ENCODE data around the gene DHRS3.
"Not testable (repeated sequence)": the region's sequence is repeated elsewhere in the genome, so short reads cannot be mapped to it uniquely, and the experiment has no call there.

DHRS3 gene

DNA sequence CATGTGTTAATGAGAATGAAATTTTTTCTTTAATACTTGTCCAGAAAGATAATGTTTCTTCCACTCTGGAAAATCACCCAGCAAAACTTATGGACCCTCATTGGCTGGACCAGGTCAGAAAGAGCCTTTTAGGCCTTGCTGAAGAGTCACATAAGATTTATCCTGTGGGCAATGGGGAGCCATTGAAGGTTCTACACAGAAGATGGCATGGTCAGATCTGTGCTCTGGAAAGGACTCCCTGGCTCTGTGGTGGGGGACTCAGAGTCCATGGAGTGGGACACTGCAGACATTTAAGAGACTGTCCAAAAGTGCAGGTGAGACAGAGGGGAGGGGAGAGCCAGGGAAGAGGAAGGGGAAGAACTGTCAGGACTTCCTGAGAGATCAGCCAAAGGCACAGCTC lies 66.4 kb downstream of the DHRS3 start:
- no peak for DNase-seq

DNA sequence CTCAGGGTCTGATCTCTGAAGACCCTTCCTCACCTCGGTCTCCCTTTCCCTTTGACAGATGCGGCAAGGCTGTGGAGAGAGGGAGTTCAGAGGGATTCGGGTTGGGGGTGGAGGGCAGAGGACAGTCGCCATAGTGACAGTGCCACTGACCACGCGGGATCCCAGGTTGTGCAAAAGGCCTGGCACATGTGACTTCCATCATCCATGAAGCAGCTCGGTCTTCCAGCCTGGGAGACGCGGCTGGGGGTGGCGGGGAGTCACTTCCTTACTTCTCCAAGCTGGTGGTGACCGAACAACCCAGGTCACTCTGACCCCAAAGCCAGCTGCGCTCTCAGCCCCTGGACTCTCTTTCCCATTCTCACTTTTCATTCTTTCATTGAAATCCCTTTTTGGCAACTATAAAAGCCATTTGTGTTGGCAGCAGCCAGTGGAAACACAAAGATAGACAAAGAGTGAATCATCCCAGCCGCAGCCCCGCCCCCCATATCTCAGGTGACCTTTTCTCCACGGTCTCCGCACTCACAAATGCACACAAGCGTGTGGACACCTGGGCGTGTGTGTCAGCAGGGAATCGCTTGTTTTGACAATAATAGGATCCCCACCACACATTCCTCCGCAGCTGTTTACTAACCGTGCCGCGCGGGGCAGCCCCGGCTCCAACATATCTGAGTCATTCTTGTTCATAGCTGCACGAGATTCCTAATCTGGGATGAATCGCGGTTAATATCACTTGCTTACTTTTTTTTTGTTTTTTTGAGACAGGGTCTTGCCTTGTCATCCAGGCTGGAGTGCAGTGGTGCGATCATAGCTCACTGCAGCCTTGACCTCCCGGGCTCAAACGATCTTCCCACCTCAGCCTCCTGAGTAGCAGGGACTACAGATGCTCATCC lies 68.3 kb downstream of the DHRS3 start:
- no peak for DNase-seq

DNA sequence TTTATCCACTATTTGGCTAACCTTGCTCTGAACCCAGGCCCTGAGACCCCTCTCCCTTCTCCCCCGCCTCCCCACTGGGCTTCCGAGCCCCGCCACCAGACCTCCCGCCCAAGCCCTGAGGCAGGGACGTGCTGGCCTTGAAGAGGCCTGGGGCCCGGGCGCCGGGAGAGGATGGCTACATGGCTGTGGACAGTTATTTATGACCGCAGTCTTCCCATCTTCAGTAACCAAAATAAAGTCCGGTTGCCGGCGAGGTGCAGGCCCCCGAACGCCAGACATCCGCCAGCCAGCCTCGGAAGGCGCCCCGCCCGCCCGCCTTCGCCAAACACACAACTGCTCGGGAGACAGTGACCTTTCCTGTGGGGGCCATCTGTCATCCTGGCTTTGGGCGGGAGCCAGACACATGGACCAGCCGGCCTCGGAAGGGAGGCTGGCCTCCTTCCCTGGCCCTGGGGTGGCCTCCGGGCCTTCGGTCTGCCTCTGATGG lies 69.0 kb downstream of the DHRS3 start:
- no peak for DNase-seq

DNA sequence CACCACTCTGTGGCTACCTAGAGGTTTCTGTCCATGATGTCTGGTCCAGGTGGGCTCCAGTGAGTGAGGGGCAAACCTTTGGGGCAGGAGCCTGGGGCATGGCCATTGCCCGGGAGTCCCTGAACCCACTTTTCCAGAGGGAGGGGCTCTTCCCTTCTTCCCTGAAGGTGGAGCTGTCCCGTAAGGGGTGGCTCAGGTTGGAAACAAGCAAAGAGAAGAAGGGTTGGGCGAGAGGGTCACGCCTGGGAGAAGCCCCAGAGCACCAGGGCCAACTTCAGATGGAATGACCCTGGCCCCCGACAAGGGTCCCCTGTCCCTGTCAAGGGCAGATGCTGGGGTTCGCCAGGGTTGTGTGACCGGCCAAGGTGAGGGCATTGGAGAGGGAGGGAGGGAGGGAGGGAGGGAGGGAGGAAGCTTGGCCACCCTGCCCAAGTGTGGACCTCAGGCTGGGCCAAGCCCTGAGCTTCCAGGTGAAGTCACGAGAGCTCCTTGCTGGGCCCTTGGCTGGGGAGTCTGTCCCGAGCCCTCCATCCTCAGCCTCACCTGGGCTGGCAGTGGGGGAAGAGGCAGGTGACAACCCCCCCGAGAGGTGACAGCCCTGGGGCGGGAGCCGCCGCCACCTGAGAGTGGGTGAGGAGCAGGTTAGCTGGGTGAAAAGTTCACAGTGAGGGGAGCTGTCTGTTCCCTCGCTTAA lies 69.6 kb downstream of the DHRS3 start:
- no peak for DNase-seq

DNA sequence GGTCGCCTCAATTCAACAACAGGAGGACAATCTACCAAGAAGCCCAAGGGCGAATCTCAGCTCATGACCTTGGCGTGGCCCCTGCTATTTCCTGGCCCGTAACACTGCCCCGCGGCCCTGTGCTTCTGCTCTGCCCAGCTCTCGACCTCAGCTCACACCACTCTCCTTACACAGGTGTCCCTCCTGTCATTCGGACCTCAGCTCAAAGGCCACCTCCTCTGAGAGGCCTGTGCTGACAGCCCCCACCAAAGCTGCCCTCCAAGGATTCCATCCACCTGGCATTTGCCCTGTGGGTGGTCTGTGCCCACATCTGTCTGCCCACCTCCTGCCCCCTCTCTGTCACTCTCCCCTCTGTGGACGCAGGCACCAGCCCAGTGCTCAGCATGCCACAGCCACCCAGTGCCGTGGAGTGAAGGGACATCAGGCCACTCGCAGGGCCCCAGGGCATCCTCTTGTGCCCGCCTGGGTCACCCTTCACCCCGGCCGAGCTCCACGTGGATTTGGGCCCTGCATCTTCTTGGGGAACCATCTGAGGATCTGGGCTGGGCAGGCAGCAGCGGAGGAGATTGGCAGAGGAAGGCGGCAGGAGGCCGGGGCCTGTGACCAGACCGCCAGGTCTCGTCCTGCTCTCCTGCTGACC lies 70.3 kb downstream of the DHRS3 start:
- no peak for DNase-seq

DNA sequence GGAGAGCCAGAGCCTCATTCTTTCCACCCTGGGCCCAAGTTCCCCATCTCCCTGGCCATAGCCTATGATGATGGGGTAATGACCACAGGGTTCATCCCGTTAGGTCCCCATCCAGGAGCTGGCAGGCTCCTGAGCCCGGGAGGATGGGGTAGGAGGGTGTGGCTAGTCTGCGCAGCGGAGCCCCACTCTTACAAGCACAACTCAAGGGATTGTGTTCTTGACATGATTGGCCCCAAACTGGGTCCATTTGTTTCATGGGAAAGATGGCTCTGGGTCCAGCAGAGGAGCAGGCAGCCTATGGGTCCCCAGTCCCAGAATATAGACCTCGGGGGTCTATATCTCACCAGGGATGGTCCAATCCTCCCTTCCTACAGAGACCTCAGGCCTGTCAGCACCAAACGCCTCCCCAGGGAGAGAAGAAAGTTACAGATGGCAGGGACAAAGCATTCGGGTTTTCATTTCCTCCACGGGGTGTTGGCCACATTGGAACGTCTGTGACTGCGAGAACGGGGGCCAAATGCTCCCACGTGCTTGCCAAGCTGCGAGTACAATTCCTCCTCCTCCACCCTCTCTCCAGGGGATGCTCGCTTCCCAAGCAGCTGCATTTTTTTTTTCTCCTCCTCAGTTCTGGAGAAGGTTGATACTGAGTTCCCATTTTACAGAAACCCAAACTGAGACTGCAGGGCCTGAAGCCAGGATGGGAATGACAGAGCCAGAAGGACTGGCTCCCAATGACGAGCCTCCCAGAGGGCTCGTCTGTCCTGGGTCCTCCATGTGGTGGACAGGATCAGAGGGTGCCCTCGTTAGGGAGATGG lies 71.0 kb downstream of the DHRS3 start:
- no peak for DNase-seq

DNA sequence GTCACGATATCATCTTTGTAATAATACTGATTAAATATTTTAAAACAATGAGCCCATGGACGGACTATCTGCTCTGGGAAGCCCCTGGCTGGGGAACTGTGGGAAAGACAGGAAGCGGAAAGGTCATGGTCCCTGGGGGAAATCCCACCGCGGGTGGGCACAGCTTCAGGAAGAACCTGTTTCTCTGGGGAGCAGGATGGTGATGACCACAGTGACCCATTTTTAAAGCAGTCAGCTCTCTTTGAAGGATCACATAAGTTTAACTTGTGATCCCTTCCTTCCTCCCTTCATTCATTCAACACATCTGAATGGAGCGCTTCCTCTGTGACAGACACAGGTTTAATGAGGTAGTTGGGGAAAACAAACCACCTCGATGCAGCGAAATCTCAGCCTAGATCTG lies 73.0 kb downstream of the DHRS3 start:
- DNase-seq: no peak

DNA sequence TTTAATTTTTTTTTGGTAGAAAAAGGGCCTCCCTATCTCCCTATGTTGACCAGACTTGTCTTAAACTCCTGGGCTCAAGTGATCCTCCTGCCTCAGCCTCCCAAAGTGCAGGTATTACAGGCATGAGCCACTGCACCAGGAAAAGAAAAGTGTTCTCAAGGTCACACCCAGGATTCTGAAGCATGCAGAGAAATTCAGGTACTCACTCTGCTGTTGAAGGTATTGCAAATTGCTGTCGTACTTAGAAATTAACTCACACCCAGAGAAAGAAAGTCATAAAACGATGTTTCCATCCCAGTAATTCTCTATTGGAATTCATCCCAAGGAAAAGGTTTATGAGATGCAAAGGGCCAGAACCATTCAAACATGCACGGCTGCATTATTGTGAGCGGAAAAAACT lies 73.7 kb downstream of the DHRS3 start:
- no peak for DNase-seq

DNA sequence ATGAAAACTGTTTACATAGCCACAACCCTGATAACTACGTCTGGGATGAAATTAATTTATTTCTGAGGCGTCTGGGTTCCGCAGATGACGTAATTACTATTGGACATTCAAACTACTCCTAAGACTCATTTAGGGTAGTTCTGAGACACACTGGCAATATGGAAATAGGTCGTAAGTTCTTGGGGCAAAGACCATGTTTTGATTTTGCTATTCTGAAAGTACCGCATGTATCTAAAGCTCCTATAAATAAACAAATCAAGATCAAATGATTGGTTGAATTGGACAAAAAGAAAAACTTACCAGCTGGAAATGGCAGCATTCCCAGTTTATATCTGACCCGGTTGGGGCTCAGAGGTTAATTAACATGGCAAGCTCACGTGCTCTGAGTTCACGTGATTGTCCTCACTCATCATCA lies 74.3 kb downstream of the DHRS3 start:
- no peak for DNase-seq

DNA sequence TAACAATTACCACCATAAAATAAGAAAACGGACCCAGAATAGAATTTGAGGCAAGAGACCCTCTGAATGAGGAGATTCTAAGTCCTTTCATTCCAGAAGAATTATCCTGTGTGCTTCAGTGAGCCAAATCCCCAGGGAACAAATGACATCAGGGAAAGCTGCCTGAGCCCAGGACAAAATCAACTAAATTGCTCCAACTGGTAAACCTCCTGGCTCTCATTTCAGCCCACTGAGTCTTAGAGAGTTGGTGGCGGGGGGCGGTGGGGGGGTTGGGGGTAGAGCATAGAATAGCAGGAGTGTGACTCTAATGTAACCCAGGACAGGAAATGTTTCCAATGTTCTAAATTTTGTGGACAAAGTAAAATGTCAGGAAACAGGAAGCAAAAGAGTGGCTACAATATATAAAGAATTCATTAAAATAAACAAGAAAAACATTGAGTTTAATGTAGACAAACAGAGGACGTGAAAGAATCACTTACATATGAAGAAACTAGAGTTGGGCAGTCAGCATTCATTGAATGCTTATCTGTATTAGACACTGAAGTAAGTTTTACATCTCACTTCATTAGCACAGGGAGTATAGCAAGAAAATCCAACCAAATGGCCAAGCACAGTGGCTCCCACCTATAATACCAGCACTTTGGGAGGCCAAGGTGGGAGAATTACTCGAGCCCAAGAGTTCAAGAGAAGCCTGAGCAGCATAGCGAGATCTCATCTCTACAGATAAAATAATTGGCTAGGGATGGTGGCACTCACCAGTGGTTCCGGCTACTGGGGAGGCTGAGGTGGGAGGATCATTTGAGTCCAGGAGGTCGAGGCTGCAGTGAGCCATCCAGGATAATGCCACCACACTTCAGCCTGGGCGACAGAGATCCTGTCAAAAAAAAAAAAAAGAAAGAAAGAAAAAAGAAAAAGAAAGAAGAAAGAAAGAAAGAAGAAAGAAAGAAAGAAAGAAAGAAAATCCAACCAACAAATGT lies 75.1 kb downstream of the DHRS3 start:
- DNase-seq: no peak

DNA sequence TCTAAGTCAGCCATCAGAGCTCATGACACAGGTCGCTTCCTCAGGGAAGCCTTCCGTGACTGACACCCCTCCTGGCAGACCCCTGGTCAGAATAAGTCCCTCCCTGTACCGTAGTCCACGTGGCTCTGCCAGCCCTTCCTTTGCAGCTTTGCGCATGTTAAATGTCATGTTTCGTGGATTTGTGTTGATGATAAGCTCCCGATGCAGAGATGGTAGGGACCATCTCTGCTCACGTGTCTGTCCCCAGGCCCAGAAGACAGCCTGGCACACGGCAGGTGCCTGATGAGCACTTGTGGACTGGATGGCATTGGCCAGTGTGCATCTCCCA lies 75.9 kb downstream of the DHRS3 start:
- no peak for DNase-seq

DNA sequence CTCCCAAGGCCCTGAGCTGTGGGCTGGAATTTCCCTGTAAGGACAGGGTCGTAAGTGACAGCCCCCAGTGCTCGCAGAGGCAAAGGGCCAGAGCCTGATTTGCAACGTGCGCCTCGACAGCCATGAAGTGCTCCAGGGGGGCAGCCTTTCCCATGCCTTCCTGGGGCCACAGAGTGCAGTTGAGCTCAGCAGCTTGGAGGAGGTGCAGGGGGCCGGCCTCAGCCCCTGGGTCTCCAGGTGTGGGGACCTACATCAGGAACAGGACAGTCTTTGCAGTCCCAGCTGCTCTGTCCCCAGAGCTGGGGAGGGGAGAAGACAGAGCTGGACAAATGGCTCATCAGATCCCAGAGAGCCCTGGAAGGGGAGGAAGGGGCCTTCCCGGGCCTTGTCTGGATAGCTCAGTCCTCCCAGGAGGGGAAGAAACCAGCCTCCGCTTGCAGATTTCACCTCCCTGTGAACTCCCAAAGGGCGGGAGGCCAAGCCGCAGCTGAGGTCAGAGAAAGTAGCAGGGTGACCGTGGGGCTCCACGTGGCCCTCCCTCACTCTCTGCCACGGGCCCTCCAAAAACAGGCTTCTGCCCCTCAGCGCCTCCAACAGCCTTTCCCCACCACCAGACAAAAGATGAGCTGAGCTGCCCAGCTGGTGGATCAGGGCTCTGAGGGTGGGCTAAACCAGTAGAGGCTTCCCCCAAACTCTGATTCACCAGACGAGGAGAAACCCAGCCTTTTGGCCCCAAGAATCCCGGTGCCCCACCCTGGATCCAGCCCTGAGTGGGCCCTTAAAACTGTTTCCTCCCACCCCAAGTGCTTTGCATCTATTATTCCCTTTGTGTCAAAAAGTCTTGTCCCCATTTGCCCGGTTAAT lies 76.5 kb downstream of the DHRS3 start:
- no peak for DNase-seq

DNA sequence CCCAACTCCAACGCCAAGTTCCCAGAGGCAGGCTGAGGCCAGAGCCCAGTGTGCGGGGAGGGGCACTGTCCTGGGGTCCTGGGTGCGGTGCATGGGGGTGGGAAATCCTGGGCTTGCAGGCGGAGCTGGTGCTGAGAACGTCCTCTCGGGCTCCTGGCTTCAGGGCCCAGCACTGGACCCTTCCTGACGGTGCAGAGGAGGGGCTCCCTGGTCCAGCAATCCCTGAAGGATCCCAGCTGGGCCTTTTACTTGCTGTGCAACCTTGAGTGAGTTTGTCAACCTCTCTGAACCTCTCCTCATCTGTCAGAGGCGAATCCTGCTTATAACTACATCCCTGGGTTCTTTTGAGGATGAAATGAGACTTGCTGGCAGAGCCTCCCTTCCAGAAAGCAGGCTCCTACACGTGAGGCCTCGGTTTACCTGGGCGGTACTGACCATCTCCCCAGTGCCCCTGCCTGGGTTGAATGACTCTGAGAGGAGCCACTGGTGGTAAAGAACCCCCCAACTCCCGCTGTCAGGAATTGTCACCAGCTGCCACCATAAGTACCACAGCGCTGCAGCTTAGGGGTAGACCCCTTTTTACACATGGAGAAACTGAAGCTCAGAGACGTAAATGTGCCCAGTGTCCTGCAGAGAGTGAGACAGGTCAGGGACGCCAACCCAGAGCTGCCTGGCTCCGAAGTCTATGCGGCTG lies 77.3 kb downstream of the DHRS3 start:
- DNase-seq: no peak

DNA sequence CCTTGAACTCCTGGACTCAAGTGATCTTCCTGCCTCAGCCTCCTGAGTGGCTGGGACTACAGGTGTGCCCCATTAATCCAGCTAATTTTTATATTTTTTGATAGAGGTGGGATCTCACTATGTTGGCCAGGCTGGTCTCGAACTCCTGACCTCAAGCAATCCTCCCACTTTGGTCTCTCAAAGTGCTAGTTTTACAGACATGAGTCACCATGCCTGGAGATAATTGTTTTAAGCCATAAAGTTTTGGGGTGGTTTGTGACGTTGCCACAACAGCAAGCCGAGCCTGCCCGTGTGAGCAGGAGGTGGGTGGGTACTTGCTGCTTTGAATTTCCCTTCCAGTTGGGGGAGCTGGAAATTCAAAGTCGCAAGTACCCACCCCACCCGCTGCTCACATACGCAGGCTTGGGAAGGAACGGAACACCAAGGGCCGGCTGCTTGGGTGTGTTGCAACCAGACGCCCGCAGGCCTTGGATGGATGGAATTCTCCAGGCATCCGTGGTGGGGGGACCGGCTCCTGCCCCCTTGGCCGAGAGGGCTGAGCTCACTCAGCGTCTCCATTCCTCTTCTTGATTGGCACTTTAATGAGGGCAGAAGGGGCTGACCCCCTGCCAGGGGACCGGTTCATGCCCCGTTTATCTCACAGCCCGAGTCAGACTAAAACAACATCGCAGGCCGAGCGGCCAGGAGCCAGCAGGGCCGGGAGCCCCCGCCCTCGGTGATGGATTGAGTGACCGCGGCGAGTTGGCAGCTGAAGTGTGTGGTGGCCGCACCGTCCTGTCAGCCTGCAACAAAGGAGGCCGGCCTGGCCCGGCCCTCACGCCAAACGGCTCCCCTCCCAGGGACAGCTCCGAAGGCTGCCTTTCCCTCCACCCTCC lies 78.1 kb downstream of the DHRS3 start:
- DNase-seq: no peak

DNA sequence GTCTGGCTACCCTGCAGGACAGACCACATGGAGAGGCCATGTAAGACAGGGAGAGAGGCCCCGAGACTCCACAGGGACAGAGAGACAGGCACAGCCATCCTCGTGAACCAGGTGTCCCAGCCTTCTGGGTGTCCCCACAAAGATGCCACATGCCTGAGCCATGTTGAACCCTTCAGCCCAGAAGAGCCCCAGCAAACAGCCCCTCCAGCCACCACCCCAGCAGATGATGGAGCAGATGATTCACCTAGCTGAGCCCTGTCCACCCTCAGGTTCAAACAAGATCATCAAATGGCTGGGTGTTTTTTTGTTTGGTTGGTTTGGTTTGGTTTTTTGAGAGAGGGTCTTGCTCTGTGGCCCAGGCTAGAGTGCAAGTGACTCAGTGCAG lies 78.7 kb downstream of the DHRS3 start:
- DNase-seq: no peak

DNA sequence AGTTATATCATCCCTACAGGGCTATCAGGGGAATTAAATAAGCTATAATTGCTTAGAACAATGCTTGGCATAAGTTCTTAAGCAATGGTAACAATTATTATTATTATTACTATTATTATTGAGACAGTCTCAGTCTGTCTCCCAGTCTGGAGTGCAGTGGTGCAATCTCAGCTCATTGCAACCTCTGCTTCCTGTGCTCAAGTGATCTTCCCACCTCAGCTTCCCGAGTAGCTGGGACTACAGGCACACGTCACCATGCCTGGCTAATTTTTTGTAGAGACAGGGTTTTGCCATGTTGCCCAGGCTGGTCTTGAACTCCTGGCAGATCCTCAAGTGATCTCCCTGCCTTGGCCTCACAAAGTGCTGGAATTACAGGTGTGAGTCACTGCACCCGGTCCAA lies 79.5 kb downstream of the DHRS3 start:
- DNase-seq: not testable (repeated sequence)

DNA sequence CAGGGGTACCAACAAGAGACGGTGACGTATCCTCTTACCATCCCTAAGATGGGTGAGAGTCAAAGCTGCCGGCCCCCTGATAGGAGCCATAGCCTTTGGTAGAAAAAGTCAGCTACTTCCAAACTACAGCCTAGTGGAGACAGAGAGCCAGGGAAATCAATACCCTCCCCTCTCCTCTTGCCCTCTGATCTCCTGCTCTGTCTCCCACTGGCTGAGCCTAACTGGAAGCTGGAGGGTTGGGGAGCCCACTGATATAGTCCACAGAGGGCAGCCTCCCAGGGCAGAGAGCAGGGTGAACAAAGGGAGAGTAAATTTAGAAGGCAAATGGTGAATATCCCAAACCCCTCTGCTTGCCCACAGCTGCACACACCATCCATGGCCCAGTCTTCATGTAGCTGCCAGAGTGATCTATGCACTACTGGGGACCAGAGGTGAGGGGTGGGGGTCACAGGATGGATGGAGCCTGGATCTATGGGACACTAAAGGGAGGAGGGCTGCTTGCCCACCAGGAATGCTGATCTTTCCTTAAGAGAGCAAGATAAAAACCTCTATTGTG lies 80.0 kb downstream of the DHRS3 start:
- no peak for DNase-seq

DNA sequence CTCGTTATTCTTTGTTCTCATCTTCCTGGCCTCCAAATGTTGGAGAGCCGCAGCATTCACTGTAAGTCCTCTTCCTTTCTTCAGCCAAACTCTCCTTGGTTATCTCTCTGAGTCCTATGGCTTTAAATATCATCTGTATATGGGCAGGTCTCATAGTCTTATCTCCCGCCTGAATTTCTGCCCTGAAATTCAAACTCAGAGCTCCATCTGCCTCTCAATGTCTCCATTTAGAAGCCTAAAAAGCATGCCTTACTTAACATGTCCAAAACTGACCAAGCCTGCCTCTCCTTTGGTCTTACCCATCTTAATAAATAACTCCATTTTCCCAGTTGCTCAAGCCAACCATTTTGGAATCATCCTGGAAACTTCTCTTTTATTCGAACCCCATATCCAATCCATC lies 80.7 kb downstream of the DHRS3 start:
- DNase-seq: no peak

All from activated T-cell treated with anti-CD3 and anti-CD28 coated beads, Interleukin-2, amount 50 U/mL, for 1 hour (primary cell).